Peyer's patch (tissue), 4 donors: ENCODE measurements around the gene EFNB3. TPM values are rescaled to one million over a fixed set of nuclear protein-coding genes. Genes with fewer than 3 reads are reported as not detected.

ENCODE experiments used
- DNase-seq, 3 donors: peaks; one replicate each; pipeline ENCODE4 v3.0.0-alpha.2; 2017 to 2019
- H3K27ac ChIP-seq, 4 donors: fragments of 200-600 bp; sonication (generic); one replicate each; pipeline ENCODE4 v1.5.1; 2016 to 2019
- H3K27me3 ChIP-seq, 2 donors: fragments of 200-600 bp; sonication (generic); one replicate each; pipeline ENCODE4 v1.5.1; 2019
- H3K36me3 ChIP-seq, 3 donors: fragments of 200-600 bp; sonication (generic); one replicate each; pipeline ENCODE4 v1.5.1; 2016 to 2019
- H3K4me1 ChIP-seq, 4 donors: fragments of 200-600 bp; sonication (generic); one replicate each; pipeline ENCODE4 v1.5.1; 2016 to 2019
- H3K4me3 ChIP-seq, 4 donors: fragments of 200-600 bp; sonication (generic); 1 replicate in 3 of 4; 2 replicates in 1 of 4; pipeline ENCODE4 v1.5.1; 2016 to 2019; ENCODE audit warnings: mild to moderate bottlenecking in 1 of 4
- H3K9me3 ChIP-seq, 4 donors: fragments of 200-600 bp; sonication (generic); one replicate each; pipeline ENCODE4 v1.5.1; 2016 to 2019; ENCODE audit warnings: mild to moderate bottlenecking in 1 of 4
- POLR2A ChIP-seq, 2 donors: fragments of 450-650 bp; IDR thresholded peaks; one replicate each; pipeline ENCODE4 v1.5.1; 2017; ENCODE audit warnings: antibody characterized with exemption in 2 of 2, mild to moderate bottlenecking in 2 of 2, moderate library complexity in 2 of 2
- total RNA-seq, 4 donors: library from RNA; depleted of rRNA; stranded (reverse); fragments of >200 nt; gene quantifications; one replicate each; pipeline ENCODE4 v1.1.0, GENCODE V29; 2016
- TF ChIP-seq, protein P1 (sequence below), 6 experiments: fragments of 450-650 bp in 4 of 6; fragments of 200-600 bp in 2 of 6; sonication (generic) in 1 of 6; IDR thresholded peaks; one replicate each; pipeline ENCODE4 v1.5.1; 2017 to 2019; ENCODE audit warnings: antibody characterized with exemption in 6 of 6, mild to moderate bottlenecking in 3 of 6, moderate library complexity in 1 of 6

The EFNB3 gene
- total RNA-seq, 4 donors from 2014 or later = 0.27 TPM; not detected in 3

DNA sequence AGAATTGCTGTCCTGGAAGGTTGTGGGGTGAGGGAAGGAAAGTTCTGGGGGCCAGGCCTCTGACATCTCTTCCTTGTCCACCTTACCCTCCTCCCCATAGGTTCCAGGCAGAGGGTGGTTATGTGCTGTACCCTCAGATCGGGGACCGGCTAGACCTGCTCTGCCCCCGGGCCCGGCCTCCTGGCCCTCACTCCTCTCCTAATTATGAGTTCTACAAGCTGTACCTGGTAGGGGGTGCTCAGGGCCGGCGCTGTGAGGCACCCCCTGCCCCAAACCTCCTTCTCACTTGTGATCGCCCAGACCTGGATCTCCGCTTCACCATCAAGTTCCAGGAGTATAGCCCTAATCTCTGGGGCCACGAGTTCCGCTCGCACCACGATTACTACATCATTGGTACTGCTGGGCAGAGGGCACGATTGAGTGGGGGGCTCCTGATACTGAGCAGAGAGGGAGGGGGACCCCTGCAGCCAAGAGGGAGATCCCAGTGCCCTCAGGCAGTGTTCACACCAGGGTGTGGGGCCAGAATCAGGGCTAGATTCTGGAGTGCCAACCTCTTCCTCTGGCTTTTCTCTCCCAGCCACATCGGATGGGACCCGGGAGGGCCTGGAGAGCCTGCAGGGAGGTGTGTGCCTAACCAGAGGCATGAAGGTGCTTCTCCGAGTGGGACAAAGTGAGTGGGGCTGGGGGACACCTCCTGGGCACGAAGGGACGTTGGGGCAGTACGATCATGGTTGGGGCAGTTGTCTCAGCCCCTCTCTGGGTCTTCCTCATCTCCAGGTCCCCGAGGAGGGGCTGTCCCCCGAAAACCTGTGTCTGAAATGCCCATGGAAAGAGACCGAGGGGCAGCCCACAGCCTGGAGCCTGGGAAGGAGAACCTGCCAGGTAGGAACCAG is 3.1 kb downstream of the EFNB3 start:
- no peak for TF ChIP-seq POLR2A (IDR thresholded peaks at IDR 0.05)
- TF ChIP-seq, protein P1, sequence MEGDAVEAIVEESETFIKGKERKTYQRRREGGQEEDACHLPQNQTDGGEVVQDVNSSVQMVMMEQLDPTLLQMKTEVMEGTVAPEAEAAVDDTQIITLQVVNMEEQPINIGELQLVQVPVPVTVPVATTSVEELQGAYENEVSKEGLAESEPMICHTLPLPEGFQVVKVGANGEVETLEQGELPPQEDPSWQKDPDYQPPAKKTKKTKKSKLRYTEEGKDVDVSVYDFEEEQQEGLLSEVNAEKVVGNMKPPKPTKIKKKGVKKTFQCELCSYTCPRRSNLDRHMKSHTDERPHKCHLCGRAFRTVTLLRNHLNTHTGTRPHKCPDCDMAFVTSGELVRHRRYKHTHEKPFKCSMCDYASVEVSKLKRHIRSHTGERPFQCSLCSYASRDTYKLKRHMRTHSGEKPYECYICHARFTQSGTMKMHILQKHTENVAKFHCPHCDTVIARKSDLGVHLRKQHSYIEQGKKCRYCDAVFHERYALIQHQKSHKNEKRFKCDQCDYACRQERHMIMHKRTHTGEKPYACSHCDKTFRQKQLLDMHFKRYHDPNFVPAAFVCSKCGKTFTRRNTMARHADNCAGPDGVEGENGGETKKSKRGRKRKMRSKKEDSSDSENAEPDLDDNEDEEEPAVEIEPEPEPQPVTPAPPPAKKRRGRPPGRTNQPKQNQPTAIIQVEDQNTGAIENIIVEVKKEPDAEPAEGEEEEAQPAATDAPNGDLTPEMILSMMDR (IDR thresholded peaks at IDR 0.05) = no peak
- no peak for DNase-seq
- Histone ChIP-seq H3K4me1 (peaks cover 0 to 12% (median 4%) of the 10 kb centered on the region in 4 donors), H3K4me3 (no peak overlapping the region), H3K9me3 (no peaks in the 10 kb centered on the region), H3K36me3 (no peaks in the 10 kb centered on the region), H3K27me3 (peaks cover 0 to 15% of the 10 kb centered on the region in 2 donors), H3K27ac (no peak overlapping the region)

DNA sequence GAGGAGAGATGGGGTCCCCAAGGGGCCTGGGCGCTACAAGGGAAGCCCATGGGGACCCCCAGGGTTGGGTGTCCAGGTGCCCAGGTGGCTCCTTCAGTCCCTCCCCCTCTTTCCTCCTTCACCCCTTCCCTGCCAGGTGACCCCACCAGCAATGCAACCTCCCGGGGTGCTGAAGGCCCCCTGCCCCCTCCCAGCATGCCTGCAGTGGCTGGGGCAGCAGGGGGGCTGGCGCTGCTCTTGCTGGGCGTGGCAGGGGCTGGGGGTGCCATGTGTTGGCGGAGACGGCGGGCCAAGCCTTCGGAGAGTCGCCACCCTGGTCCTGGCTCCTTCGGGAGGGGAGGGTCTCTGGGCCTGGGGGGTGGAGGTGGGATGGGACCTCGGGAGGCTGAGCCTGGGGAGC is 4.0 kb downstream of the EFNB3 start:
- DNase-seq = no peak
- Histone ChIP-seq H3K27me3 (peaks cover 0 to 12% of the 10 kb centered on the region in 2 donors), H3K9me3 (no peaks in the 10 kb centered on the region), H3K4me3 (no peak overlapping the region), H3K27ac (no peak overlapping the region), H3K36me3 (no peaks in the 10 kb centered on the region), H3K4me1 (peaks cover 0 to 12% (median 4%) of the 10 kb centered on the region in 4 donors)
- no peak for TF ChIP-seq POLR2A (IDR thresholded peaks at IDR 0.05)
- TF ChIP-seq, protein P1 (IDR thresholded peaks at IDR 0.05) = no peak

DNA sequence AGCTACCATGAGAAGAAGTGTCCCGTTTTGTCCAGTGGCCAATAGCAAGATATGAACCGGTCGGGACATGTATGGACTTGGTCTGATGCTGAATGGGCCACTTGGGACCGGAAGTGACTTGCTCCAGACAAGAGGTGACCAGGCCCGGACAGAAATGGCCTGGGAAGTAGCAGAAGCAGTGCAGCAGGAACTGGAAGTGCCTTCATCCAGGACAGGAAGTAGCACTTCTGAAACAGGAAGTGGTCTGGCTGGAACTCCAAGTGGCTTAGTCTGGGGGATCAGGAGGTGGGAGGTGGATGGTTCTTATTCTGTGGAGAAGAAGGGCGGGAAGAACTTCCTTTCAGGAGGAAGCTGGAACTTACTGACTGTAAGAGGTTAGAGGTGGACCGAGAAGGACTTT is 5.3 kb downstream of the EFNB3 start:
- DNase-seq = no peak
- peaks cover 0 to 2% (median under 1%) of the 10 kb centered on the region in 4 donors for H3K4me1 ChIP-seq
- no peak for TF ChIP-seq POLR2A (IDR thresholded peaks at IDR 0.05)
- H3K36me3 ChIP-seq = no peaks in the 10 kb centered on the region
- H3K27ac ChIP-seq = no peak overlapping the region
- H3K4me3 ChIP-seq = no peak overlapping the region
- no peaks in the 10 kb centered on the region for H3K9me3 ChIP-seq
- H3K27me3 ChIP-seq = peaks cover 0 to 3% of the 10 kb centered on the region in 2 donors

DNA sequence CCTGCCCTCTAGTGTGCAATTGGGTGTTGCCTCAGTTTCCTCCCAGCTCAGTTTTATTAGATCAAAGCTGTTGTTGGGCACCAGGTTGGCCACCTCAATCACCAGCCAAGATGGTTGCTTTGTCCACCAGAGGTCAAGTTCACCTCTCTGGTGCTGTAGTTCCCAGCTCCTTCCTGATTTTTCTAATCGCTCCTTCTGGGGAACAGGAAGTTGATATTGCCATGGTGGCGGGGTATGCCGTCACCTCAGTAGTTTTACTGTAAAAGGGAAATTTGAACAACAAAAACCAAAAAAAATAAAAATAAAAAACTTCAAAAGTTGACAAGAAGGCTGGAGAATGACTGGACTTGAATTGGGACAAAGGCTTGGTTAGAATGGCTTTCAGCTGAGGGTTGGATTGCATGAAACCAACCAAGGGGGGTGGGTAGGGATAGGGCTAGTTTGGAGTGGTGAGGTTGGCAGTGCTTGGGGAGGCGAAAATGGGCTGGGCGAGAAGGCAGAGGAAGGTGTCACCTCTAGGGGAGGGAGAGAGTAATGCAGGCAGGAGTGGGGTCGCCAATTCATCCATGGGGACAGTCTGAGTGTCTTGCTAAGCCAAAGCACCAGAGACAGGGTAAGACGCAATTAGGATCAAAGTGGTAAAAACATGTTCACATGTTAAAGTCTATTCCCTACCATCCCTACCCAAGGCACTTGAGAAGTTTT is 6.2 kb downstream of the EFNB3 start:
- no peaks in the 10 kb centered on the region for H3K4me1 ChIP-seq
- H3K36me3 ChIP-seq = no peaks in the 10 kb centered on the region
- TF ChIP-seq POLR2A (IDR thresholded peaks at IDR 0.05) = no peak
- TF ChIP-seq, protein P1 (IDR thresholded peaks at IDR 0.05) = no peak
- DNase-seq = no peak
- H3K27ac ChIP-seq = no peak overlapping the region
- H3K9me3 ChIP-seq = no peaks in the 10 kb centered on the region
- no peak overlapping the region for H3K4me3 ChIP-seq
- peaks cover 0 to 5% of the 10 kb centered on the region in 2 donors for H3K27me3 ChIP-seq

DNA sequence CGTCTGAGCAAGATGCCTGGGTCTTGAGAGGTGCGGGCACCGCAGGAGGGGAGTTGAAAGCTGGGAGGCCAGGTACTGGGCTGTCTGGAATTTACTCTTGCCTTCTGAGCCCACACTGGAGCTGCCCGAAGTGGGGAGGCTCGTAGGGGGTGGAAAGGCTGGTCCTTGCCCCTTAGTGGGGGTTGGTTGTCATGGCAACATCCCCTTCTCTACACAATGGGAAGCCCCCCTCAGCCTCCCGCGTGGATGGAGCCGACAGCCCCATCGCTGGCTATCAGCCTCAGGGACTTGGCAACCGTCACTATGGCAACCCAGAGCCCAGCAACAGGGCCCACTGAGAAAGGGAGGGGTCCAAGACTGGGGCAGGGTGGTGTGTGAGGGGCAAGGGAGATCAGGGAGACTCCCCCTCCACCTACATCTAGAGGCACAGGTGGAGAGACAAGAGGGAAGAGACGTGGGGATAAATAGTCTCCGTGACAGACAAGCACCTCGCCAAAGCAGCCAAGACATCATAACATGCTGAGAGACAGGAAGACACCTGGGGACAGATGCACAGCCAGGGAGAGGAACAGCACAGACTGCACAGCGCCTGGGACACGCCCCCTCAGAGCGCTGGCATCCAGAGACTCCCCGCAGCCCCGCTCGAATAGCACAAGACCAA is 7.2 kb downstream of the EFNB3 start:
- Histone ChIP-seq H3K4me3 (no peak overlapping the region), H3K4me1 (peaks cover 0 to 8% (median 7%) of the 10 kb centered on the region in 4 donors), H3K9me3 (no peaks in the 10 kb centered on the region), H3K27me3 (peaks cover 0 to 5% of the 10 kb centered on the region in 2 donors), H3K27ac (no peak overlapping the region), H3K36me3 (no peaks in the 10 kb centered on the region)
- DNase-seq = no peak
- no peak for TF ChIP-seq POLR2A (IDR thresholded peaks at IDR 0.05)
- TF ChIP-seq, protein P1 (IDR thresholded peaks at IDR 0.05) = no peak
